HepG2 (cell line): ENCODE results near the gene SLC1A4.

Experiments
- BRF2 ChIP-seq: sonication (generic); formaldehyde crosslinking; IDR thresholded peaks from 2 replicates; pipeline ENCODE4 v1.8.1; 2022; ENCODE audit warnings: mild to moderate bottlenecking, missing genetic modification reagents
- CEBPB ChIP-seq: IDR thresholded peaks from 2 replicates; pipeline ENCODE4 v1.6.1; 2011; ENCODE audit warnings: low read depth, low read length, improper control_type of control experiment, borderline replicate concordance
- CTCF ChIP-seq: sonication (generic); formaldehyde crosslinking; IDR thresholded peaks from 2 replicates; pipeline ENCODE4 v1.5.0; 2020; ENCODE audit warnings: mild to moderate bottlenecking, missing genetic modification reagents, moderate library complexity
- HDAC6 ChIP-seq: fragments of 200-600 bp; sonication (generic); IDR thresholded peaks from 2 replicates; pipeline ENCODE4 v1.7.0; 2017; ENCODE audit warnings: mild to moderate bottlenecking, antibody characterized with exemption, low read length, low read depth
- HMGXB4 ChIP-seq, 2 experiments: sonication (generic) in 1 of 2; formaldehyde crosslinking in 1 of 2; IDR thresholded peaks; 2 replicates each; pipeline versions ENCODE4 v1.4.0 to v1.6.1; 2018 to 2020; ENCODE audit warnings: missing genetic modification reagents in 2 of 2, borderline replicate concordance in 1 of 2, low read depth in 1 of 2, mild to moderate bottlenecking in 1 of 2, missing biosample characterization in 1 of 2
- NR2F1 ChIP-seq, 2 experiments: fragments of 450-650 bp in 1 of 2; formaldehyde crosslinking in 1 of 2; IDR thresholded peaks; 2 replicates each; pipeline versions ENCODE4 v1.5.0 to v1.6.1; 2016 to 2020; ENCODE audit warnings: mild to moderate bottlenecking in 1 of 2, missing compliant biosample characterization in 1 of 2, missing genetic modification reagents in 1 of 2, moderate library complexity in 1 of 2
- ONECUT2 ChIP-seq: sonication (generic); formaldehyde crosslinking; IDR thresholded peaks from 2 replicates; pipeline ENCODE4 v1.4.0; 2020; ENCODE audit warnings: missing genetic modification reagents
- REPIN1 ChIP-seq: sonication (generic); formaldehyde crosslinking; IDR thresholded peaks from 2 replicates; pipeline ENCODE4 v1.8.0; 2022; ENCODE audit warnings: missing genetic modification reagents, low read depth, mild to moderate bottlenecking, borderline replicate concordance
- SAFB2 ChIP-seq: sonication (generic); formaldehyde crosslinking; IDR thresholded peaks from 2 replicates; pipeline ENCODE4 v1.5.1; 2020; ENCODE audit warnings: missing genetic modification reagents, low read depth, mild to moderate bottlenecking, borderline replicate concordance
- STAG1 ChIP-seq: sonication (generic); formaldehyde crosslinking; IDR thresholded peaks from 2 replicates; pipeline ENCODE4 v1.4.0; 2020; ENCODE audit warnings: missing genetic modification reagents
- ZNF274 ChIP-seq: sonication (generic); formaldehyde crosslinking; IDR thresholded peaks from 2 replicates; pipeline ENCODE4 v1.5.1; 2020; ENCODE audit warnings: mild to moderate bottlenecking, missing genetic modification reagents
- ZNF280B ChIP-seq: sonication (generic); formaldehyde crosslinking; IDR thresholded peaks from 2 replicates; pipeline ENCODE4 v1.5.0; 2020; ENCODE audit warnings: missing genetic modification reagents, mild to moderate bottlenecking, borderline replicate concordance
- ZNF670 ChIP-seq: sonication (generic); formaldehyde crosslinking; IDR thresholded peaks from 2 replicates; pipeline ENCODE4 v1.8.0; 2022; ENCODE audit warnings: mild to moderate bottlenecking, missing genetic modification reagents, borderline replicate concordance
- ZNF691 ChIP-seq: sonication (generic); formaldehyde crosslinking; IDR thresholded peaks from 2 replicates; pipeline ENCODE4 v1.4.0; 2020; ENCODE audit warnings: missing genetic modification reagents, low read depth, mild to moderate bottlenecking, borderline replicate concordance

DNA sequence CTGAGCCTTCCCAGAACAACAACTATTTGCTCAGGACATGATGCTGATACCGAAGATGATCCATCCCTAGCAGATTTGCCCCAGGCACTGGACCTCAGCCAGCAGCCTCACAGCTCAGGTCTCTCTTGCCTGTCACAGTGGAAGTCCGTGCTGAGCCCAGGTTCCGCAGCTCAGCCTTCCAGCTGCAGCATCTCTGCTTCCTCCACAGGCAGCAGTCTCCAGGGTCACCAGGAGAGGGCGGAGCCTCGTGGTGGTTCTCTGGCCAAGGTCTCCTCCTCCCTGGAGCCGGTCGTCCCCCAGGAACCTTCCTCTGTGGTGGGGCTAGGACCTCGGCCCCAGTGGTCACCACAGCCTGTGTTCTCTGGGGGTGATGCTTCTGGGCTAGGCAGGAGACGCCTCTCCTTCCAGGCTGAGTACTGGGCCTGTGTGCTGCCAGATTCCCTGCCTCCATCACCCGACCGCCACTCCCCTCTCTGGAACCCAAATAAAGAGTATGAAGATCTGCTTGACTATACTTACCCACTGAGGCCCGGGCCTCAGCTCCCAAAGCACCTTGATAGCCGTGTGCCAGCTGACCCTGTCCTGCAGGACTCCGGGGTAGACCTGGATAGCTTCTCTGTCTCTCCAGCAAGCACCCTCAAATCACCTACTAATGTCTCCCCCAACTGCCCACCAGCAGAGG, 82.4 kb downstream of the SLC1A4 start:
- TF ChIP-seq STAG1 (CRISPR knock-in tag) = no peak
- TF ChIP-seq CTCF (CRISPR knock-in tag) = peak; percentile 51
- TF ChIP-seq SAFB2 (CRISPR knock-in tag) = no peak
- no peak for TF ChIP-seq CEBPB
- no peak for TF ChIP-seq ZNF691 (CRISPR knock-in tag)
- no peak for TF ChIP-seq HMGXB4 (CRISPR knock-in tag; IDR thresholded peaks at IDR 0.05; ENCODE audit: borderline replicate concordance in 1 of 2, low read depth in 1 of 2)
- no peak for TF ChIP-seq ZNF274 (CRISPR knock-in tag)
- no peak for TF ChIP-seq NR2F1 (CRISPR knock-in tag; IDR thresholded peaks at IDR 0.05)
- TF ChIP-seq ZNF670 (CRISPR knock-in tag) = no peak
- no peak for TF ChIP-seq REPIN1
- no peak for TF ChIP-seq ZNF280B (CRISPR knock-in tag)
- no peak for TF ChIP-seq ONECUT2
- TF ChIP-seq HDAC6 = no peak
- TF ChIP-seq BRF2 (CRISPR knock-in tag) = no peak
